ENCODE data around the gene C6orf132. TPM values are rescaled to one million over a fixed set of nuclear protein-coding genes. Genes with fewer than 3 reads are reported as not detected.

Gene C6orf132
- total RNA-seq, 1 experiment from 2014 or later: 48.4 TPM

DNA sequence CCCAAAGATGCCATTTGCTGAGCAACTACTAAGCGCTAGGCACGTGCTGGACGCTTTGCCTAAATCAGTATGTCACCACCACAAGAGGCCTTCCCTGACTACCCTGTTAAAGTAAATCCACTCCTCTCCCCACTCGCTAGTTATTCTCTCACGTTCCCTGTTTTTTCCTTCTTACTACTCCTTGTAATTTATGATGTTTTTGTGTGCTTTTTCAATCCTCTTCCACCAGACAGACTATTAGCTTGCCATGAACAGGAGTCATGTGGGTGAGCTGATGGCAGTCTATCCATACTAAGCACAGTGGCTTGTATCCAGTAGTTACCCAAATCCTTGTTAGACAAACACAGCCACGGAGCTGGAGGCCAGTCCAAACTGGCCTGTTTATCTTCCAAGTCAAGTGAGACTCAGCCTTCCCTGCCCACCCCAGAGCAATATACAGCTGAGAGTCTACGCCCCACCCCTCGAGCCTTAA lies 41.2 kb downstream of the C6orf132 start:
- Histone ChIP-seq H3K9me3 (ENCODE audit: control insufficient read depth, low read depth, low read length) (no peaks in the 10 kb centered on the region), H3K4me1 (ENCODE audit: insufficient read depth, low read length) (no peaks in the 10 kb centered on the region), H2BK12ac (ENCODE audit: insufficient read length, low read depth, low read length) (no peak overlapping the region), H3K79me2 (ENCODE audit: insufficient read depth, low read length) (no peaks in the 10 kb centered on the region), H3K56ac (ENCODE audit: insufficient read length, low read depth, low read length) (no peak overlapping the region), H2BK20ac (ENCODE audit: low read depth, low read length, poor library complexity, severe bottlenecking) (no peak overlapping the region), H4K91ac (ENCODE audit: insufficient read length, low read depth, low read length) (no peak overlapping the region), H4K5ac (ENCODE audit: insufficient read length, low read depth, low read length) (no peak overlapping the region), H3K79me1 (ENCODE audit: insufficient read depth, low read depth, low read length, poor library complexity, severe bottlenecking) (no peaks in the 10 kb centered on the region), H4K20me1 (ENCODE audit: control insufficient read depth, insufficient read depth, insufficient read length) (no peaks in the 10 kb centered on the region), H2BK120ac (ENCODE audit: low read depth, low read length, poor library complexity, severe bottlenecking) (no peak overlapping the region), H3K18ac (ENCODE audit: insufficient read length, low read depth, low read length) (no peak overlapping the region), H4K8ac (replicated peaks; ENCODE audit: insufficient read length, low read depth, low read length) (no peak overlapping the region), H3K23ac (ENCODE audit: insufficient read length, low read depth, low read length) (no peak overlapping the region), H3K4me2 (ENCODE audit: insufficient read depth, insufficient read length, low read length) (no peak overlapping the region), H3T11ph (ENCODE audit: low read length) (no peak overlapping the region), H2AK5ac (ENCODE audit: insufficient read length, low read length) (no peak overlapping the region), H2BK15ac (ENCODE audit: low read depth, low read length) (no peak overlapping the region), H3K9ac (ENCODE audit: extremely low read depth, insufficient read length, low read length) (no peak overlapping the region), H2BK5ac (ENCODE audit: insufficient read length, low read length) (no peak overlapping the region), H2AFZ (ENCODE audit: low read length) (no peak overlapping the region), H3K27me3 (ENCODE audit: insufficient read depth, low read length) (no peaks in the 10 kb centered on the region; the same call in 1 of the 2 replicates), H3K27ac (ENCODE audit: insufficient read length, low read depth, low read length) (no peak overlapping the region), H3K23me2 (ENCODE audit: insufficient read length, low read depth, low read length, poor library complexity, severe bottlenecking) (peaks cover 3% of the 10 kb centered on the region), H3K14ac (ENCODE audit: insufficient read depth, low read length) (no peak overlapping the region), H3K4ac (ENCODE audit: low read depth, low read length) (no peak overlapping the region)
- H3K4me1 Mint-ChIP-seq: peaks cover 17 to 38% of the 10 kb centered on the region in 2 experiments
- no peaks in the 10 kb centered on the region for H3K9me3 Mint-ChIP-seq
- peaks cover 22 to 41% (median 39%) of the 10 kb centered on the region in 3 experiments; a peak in 6 of 7 replicates for H3K36me3 Mint-ChIP-seq (ENCODE audit: insufficient read depth in 1 of 3, low read depth in 3 of 3)
- no peak for DNase-seq
- H3K27me3 Mint-ChIP-seq (ENCODE audit: low read depth): peaks cover 36% of the 10 kb centered on the region
- TF ChIP-seq, protein P1, sequence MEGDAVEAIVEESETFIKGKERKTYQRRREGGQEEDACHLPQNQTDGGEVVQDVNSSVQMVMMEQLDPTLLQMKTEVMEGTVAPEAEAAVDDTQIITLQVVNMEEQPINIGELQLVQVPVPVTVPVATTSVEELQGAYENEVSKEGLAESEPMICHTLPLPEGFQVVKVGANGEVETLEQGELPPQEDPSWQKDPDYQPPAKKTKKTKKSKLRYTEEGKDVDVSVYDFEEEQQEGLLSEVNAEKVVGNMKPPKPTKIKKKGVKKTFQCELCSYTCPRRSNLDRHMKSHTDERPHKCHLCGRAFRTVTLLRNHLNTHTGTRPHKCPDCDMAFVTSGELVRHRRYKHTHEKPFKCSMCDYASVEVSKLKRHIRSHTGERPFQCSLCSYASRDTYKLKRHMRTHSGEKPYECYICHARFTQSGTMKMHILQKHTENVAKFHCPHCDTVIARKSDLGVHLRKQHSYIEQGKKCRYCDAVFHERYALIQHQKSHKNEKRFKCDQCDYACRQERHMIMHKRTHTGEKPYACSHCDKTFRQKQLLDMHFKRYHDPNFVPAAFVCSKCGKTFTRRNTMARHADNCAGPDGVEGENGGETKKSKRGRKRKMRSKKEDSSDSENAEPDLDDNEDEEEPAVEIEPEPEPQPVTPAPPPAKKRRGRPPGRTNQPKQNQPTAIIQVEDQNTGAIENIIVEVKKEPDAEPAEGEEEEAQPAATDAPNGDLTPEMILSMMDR (conservative IDR thresholded peaks at IDR 0.05): no peak
- WGBS (ENCODE audit: extremely low coverage, insufficient read length, low lambda C conversion rate): no CpG with 5 or more reads among the region's 8 CpGs
- no peak overlapping the region for H3K4me3 Mint-ChIP-seq
- no peak overlapping the region for H3K27ac Mint-ChIP-seq
